IPS-18c (cell line): ENCODE measurements around the gene COL4A3.
"Not testable (repeated sequence)": the region's sequence is repeated elsewhere in the genome, so short reads cannot be mapped to it uniquely, and the experiment has no call there.

Source experiments
- H3K4me3 ChIP-seq: 2 replicates; pipeline ENCODE4 v1.7.0; 2013; ENCODE audit warnings: low read depth, mild to moderate bottlenecking, low read length, moderate library complexity; ENCODE audit not compliant: insufficient read depth
- H3K9me3 ChIP-seq: one replicate; pipeline ENCODE4 v1.6.1; 2013; ENCODE audit warnings: mild to moderate bottlenecking, low read length, moderate library complexity; ENCODE audit not compliant: control insufficient read depth, insufficient read depth

COL4A3 gene

DNA sequence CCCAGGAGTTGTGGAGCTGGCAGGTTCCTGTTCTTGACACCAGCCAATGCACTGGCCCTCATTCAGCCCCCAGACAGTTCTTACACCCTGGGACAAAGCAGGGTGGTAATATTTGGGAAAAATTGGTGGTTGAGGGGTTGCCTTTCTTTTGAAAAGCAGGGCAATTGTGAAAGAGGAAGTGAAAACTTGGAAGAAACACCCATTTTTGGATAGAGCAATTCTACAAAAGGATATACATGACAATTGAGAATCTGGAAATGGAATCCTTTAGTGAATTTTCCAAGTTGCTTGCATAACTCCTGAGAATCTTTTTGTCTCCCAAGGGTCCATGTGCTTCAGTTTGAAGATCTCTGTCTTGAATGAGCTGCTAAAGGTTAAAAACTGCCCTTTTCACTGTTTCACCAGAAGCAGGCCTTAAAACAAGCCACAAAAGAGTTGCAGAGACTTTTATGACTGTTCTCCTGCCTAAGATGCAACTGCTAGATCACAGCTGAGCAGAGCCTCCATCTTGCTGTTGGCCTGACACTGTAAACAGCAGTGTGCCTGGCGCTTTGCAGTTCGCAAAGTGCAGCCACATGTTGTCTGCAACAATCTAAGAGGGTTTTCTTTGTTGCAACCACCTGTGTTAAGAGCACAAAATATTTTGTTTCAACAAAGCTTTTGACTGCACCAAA, 12.2 kb upstream of the COL4A3 start:
- H3K4me3 ChIP-seq, result no peak overlapping the region

DNA sequence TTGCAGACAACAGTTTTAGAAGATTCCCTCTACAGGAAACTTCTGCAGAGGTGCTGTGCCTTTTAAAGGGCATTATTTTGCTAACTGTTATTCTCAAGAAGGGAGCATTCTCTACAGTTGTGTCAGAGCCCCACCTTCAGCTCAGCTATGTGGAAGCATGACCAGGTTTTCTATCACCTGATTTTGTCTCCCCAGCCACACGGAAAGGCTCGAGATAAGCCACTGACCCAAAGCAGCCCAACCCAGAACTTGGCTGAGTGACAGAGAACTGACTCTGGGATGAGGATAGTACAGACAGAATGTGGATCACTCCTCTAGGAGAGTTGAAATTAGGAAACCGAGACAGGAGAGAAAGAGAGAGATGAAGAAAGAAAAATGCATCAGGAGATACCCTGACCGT, 11.1 kb upstream of the COL4A3 start:
- H3K9me3 ChIP-seq, result no peaks in the 10 kb centered on the region
- H3K4me3 ChIP-seq, result no peak overlapping the region

More for the DNA sequence above, 12.2 kb upstream of the COL4A3 start:
- H3K9me3 ChIP-seq, result no peaks in the 10 kb centered on the region

DNA sequence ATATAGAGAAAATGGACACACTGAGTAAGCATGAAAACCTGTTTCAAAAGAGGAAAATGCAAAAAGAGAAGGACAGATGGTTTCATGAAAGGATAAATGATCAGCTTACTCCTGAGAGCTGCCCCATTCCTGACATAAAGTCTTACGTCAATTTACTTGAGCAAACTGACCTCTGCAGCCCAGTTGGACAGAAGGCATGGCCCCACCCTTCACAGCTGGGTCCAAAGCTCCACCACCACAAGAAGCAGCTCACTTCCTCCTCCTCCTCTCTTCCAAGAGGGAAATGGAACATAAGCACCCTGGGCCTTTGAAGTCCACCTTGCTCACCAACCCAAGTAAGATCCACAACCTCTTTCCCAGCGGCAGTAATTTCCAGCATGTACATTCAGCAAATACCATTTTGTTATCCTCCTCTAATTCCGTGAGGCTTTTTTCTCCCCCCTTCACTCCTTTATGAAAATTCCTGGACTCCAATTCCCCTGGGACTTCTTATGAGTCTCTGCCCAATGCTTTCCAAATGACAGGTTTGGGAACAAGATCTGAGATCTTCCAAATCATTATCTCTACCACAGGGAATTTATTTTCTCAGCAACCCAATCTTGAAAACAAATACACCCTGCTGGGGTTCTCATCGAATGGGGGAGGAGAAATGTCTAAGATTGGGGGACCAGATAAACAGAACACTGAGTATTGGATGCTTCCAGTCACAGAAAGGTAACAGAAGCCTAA, 10.5 kb upstream of the COL4A3 start:
- Histone ChIP-seq H3K9me3 (no peaks in the 10 kb centered on the region), H3K4me3 (no peak overlapping the region)

DNA sequence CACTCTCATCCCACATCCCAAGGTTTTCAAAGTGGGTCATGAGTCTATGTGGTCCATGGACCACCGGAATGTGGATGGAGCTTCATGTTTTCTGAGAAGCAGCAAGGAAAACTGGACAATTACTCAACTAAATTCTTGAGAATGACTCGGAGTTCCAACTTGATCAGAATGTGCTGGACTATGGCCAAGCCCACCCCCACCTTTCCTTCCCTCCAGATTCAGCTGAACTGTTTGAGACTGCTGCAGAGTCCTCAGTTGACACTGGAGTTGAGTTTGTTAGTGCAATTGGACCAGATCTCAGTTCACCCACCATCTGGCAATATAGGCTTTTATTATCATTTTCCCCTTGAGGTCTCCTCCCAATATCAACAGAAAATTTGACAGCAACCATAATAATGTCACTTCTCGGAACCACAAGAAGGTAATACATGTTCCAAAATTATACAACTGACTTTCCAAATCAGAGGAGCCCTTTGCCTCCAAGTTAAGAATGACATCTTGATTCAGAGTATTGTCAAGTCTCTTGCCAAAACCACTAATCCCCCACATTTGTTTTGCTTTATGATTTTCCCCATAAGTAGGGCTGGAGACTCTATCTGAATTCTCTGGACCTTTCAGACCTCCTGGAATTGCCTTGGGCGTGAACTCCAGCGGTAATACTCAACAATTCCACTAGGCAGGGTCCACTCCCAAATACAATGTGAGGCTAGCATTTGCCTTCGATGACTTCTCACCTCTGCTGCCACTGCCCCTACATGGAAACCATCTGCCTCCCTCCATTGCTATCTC, 9.2 kb upstream of the COL4A3 start:
- Histone ChIP-seq H3K4me3 (no peak overlapping the region), H3K9me3 (no peaks in the 10 kb centered on the region)

DNA sequence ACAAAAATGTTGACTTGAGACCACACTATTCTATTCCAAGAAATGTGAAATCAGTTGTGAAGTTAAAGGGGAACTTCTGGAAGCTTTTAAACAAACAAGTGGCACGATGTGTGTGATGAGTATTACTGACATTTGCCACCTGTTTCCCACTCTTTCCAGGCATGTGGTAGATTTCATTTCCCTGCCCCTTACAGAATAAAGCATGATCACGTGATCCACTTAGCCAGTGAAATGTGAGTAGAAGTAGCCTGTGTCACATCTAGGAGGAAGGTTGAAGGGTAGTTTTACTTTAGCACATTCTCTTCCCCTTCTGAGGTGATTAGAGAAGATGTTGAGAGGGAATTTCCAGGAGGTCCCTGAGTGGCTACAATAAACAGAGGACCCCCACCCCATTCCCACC, 4.3 kb upstream of the COL4A3 start:
- Histone ChIP-seq H3K9me3 (no peaks in the 10 kb centered on the region), H3K4me3 (no peak overlapping the region)

DNA sequence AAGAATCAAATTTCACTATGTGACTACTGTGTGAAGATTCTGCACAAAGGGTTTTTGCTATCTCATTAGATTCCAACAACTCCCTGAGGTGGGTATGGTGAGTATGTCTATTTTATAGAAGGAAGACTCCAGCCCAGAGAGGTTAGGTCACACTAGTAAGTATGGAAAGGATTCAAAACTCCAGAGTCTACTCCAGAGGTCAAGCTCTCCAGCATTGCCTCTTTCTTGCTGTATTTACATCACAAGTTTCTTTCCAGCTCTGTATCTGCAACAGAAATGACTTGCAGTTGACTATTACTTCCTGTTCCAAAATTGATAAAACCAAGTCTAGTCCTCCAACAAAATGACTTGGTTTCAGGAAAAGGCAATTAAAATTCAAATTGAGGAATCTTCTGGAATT, 2.5 kb upstream of the COL4A3 start:
- Histone ChIP-seq H3K9me3 (no peaks in the 10 kb centered on the region), H3K4me3 (no peak overlapping the region)

DNA sequence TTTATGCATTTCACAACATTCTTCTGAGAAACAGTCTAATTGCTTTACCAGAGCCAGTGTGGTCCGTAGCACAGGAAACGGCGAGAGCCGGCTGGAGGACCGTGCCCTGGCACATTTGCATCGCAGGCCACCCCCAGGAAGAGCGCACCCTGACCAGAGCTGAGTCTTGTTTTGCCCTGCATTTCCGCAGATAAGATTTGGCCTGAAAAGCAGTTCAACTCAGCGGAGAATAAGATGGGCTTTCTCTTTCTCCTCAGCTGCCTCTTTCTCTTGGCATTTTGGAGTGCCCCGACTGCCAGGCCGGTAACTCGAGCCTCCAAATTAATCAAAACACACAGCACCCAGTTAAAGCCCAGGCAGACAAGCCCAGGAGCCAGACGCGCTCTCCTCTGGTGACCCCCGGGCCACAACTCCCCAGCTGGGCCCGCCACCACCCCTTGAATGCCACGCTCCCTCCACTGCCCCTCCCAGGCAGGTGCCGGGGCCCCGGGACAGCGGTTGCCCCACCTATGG, 883 bp upstream of the COL4A3 start:
- Histone ChIP-seq H3K4me3 (peak overlapping the region; percentile 71), H3K9me3 (no peaks in the 10 kb centered on the region)

DNA sequence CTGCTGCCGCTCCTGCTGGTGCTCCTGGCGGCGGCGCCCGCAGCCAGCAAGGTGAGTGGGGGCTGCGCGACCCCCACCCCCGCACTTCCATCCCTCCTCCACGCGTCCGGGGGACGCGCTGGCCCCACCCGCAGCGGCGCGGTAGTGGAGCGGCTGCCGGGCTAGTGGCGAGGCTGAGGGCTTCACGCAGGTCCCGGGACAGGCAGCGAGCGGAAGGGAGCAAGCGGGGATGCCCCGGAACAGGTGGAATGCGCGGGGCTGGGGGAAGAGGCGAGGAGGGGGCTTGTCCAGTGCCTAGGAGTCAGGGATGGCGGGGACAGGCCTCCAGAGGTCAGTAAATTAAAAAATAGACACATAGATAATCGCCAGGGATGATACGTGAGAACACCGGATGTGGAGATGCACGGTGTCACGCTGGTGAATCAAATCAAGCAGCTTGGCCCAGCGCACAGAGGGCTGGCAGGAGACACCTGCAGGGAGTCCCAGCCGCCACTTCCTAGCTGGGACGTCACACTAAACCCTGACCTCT, 403 bp downstream of the COL4A3 start:
- peak overlapping the region; percentile 71 for H3K4me3 ChIP-seq
- no peaks in the 10 kb centered on the region for H3K9me3 ChIP-seq

DNA sequence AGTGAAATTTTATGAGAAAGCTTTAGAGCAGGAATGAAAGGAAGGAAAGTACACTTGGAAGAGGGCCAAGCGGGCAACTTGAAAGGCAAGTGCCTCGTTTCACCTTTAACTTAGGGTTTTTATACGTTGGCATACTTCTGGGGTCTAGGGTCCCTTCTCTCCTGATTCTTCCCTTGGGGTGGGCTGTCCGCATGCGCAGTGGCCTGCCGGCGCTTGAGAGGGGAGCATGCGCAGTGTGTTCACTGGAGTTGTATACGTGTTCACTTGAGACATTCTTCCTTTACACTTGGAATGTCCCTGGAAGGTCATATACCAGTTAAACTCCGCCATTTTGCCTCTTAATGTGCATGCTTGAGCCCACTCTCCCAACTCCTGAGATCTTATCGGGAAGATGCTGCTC, 7.4 kb downstream of the COL4A3 start:
- not testable (repeated sequence) for H3K9me3 ChIP-seq, H3K4me3 ChIP-seq

DNA sequence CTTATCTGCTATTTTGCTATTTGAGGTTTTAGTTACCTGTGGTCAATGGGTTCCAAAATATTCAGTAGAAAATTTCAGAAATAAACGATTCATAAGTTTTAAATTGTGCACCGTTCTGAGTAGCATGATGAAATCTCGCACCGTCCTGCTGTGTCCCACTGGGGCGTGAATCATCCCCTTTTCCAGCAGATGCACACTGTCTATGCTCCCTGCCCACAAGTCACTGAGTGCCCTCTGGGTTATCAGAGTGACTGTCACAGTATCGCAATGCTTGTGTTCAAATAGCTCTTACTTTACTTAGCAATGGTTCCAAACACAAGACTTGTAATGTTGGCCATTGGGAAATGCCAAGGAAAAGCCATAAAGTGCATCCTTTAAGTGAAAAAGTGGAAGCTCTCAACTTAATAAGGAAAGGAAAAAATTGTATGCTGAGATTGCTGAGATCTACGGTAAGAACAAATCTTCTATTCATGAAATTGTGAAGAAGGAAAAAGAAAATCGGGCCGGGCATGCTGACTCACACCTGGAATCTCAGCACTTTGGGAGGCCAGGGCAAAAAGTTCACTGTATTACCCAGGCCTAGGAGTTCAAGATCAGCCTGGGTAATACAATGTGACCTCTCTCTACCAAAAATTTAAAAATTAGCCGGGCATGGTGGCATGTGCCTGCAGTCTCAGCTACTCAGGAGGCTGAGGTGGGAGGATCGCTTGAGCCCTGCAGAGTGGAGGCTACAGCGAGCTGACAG, 13.3 kb downstream of the COL4A3 start:
- no peaks in the 10 kb centered on the region for H3K9me3 ChIP-seq
- H3K4me3 ChIP-seq, result no peak overlapping the region

DNA sequence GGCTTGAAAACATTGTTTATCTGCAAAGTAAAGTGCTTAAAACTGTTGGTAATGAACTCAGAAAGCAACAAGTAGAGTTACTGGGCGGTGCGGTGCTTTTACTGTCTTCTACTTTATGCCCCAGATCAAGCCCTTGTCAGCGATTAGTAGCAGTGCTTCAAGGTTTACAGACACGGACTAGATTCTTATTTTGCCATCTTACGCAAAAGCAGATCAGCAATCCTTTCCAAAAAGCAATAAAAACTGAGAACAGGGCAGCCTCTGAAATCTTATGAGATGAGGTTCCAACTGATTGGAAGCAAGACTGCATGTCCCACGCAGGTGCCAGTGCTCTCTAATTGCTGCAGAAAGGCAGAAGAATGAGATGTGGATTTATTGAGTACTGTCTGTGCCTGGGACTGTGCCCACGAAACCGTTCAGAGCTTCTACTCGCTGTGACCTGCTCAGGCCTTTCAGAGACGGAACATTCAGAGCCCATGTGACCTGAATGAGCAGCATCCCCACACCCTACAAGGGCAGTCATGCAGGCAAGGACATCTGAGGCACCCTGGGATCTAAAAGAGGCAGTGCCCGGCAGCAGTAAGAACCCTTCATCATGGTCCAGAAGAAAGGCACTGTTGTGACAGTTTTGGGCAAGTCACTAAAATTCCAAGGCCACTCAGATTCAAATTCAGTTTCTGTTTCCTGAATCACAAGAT, 15.7 kb downstream of the COL4A3 start:
- Histone ChIP-seq H3K9me3 (no peaks in the 10 kb centered on the region), H3K4me3 (no peak overlapping the region)

DNA sequence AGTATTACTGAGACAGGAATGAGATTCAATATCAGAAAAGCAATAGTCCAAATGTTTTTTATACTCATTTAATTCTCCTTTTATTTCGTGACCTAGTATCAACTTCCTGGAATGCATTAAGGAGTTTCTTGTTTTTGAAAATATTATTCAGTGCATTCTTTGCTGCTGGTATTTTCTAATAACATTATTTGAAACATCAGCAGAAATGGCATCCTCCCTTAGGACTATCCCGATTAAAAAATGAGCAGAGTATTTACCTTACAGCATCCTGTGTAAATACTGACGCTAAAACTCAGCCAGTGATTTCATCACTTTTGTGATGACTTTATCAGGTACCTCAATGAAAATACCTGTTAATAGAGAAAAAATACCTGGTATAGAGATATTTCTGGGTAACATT, 16.3 kb downstream of the COL4A3 start:
- Histone ChIP-seq H3K4me3 (no peak overlapping the region), H3K9me3 (no peaks in the 10 kb centered on the region)

DNA sequence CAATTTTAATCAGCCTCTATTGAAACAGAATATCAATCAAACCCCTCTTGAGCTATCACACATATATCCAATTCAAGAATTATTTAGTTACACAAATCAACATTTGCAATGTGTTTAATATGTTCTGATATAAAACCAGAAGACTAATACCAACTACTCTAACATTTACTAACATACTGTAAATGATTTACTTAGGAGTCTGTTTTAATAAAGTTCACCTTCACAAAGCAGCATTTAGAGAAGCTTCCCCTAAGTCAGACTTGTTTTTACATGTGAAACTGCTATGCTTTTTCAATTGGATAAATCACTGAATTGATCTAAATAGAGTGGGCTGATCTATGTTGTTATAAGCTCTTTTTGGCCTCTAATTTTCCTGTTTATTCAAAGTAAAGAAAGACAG, 18.3 kb downstream of the COL4A3 start:
- Histone ChIP-seq H3K4me3 (no peak overlapping the region), H3K9me3 (no peaks in the 10 kb centered on the region)

DNA sequence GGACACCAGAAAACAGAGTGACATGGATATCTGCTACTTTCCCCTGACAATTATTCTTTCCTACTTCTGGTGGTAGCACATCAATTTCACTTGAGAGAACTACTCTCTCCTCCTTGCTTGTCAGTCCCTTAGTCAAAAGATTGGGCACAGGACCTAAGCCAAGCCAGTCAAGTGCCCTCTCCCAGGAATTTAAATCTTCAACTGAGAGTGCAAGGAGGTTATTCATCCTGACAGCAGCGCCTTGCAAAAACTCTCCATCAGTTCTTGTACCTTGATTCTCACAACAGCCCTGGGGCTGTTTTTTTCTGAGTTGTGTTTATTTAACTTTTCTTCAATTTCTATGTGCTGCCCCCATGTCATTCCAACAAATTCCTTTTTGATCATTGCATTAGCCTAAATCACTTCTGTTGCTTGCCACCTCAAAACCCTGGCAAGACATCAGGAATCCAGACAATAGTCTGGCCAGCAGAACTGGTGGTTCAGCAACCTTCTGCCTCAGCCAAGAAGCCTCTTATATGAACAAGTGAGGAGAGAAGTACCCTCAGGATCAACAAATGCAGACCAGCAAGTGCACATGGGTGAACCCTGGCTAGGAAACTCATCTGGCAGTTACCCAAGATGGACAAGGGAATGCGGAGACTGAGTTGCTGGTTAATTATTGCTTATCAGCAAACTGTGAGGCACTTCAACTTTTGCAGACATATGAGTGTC, 19.4 kb downstream of the COL4A3 start:
- Histone ChIP-seq H3K9me3 (no peaks in the 10 kb centered on the region), H3K4me3 (no peak overlapping the region)

DNA sequence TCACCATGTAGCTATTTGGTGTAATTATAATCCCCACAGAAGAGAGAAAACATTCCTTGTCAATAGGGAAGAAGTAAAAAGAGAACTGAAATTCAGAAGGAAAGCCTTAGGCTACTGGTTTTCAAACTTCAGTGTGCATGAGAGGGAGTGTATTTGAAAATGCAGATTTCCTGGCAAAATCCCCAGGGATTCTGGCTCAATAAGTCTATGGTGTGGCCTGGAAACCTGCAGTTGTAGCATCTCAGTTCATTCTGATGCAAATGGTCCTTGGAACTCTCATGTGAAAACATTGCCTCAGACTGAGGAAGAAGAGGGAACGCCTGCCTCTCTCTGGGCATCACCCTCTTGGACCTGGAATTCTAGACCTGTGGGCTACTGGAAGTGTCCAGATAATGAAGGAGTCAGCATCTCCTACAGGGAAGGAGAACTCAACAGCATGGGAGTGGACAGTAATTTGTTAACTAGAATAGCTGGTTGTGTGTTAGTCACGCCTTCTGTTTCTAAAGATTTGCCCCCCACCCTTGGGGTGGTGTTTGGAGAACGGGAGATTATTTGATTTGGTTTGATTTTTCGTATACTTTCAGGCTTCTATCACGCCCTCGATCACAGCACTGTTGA, 21.3 kb downstream of the COL4A3 start:
- no peaks in the 10 kb centered on the region for H3K9me3 ChIP-seq
- H3K4me3 ChIP-seq, result no peak overlapping the region

DNA sequence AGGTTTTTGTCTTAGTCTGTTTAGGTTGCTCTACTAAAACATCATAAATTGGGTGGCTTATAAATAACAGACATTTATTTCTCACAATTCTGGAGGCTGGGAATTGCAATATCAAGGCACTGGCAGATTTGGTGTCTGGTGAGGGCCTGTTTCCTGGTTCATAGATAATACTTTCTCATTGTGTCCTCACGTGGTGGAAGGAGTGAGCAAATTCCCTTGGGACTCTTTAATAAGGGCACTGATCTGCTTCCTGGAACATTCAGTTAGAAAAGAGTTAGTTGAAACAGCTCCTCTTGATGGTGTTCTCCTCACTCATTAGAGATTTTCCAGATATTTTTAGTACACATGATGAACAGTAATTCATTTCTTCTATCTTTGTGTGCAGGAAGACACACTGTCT, 22.3 kb downstream of the COL4A3 start:
- Histone ChIP-seq H3K9me3 (no peaks in the 10 kb centered on the region), H3K4me3 (no peak overlapping the region)
